ENCODE data around the gene ATG16L2.

- TF ChIP-seq PRDM10 (IDR thresholded peaks at IDR 0.05; ENCODE audit: partially characterized antibody) (no peak), ZNF184 (CRISPR knock-in tag; IDR thresholded peaks at IDR 0.05) (no peak), POLR2A (conservative IDR thresholded peaks at IDR 0.05) (no peak), MAFG (tag; conservative IDR thresholded peaks at IDR 0.05) (no peak), RAD21 (CRISPR knock-in tag; conservative IDR thresholded peaks at IDR 0.05 in 1 of 2, IDR thresholded peaks at IDR 0.05 in 1 of 2) (no peak), CHCHD3 (CRISPR knock-in tag; IDR thresholded peaks at IDR 0.05) (no peak), PHF8 (IDR thresholded peaks at IDR 0.05; ENCODE audit: borderline replicate concordance, low read length) (no peak), TCF7 (IDR thresholded peaks at IDR 0.05; ENCODE audit: borderline replicate concordance) (no peak), PREB (CRISPR knock-in tag; IDR thresholded peaks at IDR 0.05) (no peak), ATF2 (CRISPR knock-in tag; IDR thresholded peaks at IDR 0.05) (no peak)
These were observed 24.6 kb downstream of the ATG16L2 start for GRCh38 chr11:72838691-72839305.

Data from K562 (cell line).